ENCODE measurements around the gene MEGF6. TPM values are rescaled to one million over a fixed set of nuclear protein-coding genes. Genes with fewer than 3 reads are reported as not detected.

MEGF6 gene
- total and polyA plus RNA-seq, 2 donors (not counting 1 experiment from before 2014, with no cell fraction given): 43.2 to 77.3 TPM

DNA sequence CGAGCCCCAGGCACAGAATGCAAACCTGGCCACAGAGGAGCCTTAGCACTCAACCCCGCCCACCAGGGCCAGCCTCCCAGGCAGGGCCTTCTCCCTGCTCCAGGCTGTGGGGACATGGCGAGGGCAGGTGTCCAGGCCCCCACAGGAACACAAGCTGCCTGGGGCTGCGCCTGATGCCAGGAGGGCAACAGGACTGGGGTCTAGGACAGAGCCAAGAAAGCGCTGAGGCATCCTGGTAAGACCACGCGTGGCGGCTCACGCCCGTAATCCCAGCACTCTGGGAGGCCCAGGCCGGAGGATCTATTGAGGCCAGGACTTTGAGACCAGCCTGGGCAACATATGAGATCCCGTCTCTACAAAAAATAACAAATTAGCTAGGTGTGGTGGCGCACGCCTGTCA, 59.1 kb downstream of the MEGF6 start:
- H3K27me3 ChIP-seq (replicated peaks in 1 of 4; ENCODE audit: control extremely low read depth in 1 of 4, control insufficient read depth in 3 of 4, insufficient read depth in 4 of 4, low read length in 3 of 4): no peaks in the 10 kb centered on the region
- POLR2A ChIA-PET: no interaction called here
- H3K4me2 ChIP-seq (replicated peaks; ENCODE audit: low read depth, low read length, poor library complexity, severe bottlenecking): no peak overlapping the region
- DNase-seq (no peak), ATAC-seq (ENCODE audit: low read depth) (no peak)
- CTCF ChIA-PET: no interaction called here
- H3K9ac ChIP-seq (ENCODE audit: low read length): no peak overlapping the region
- no peaks in the 10 kb centered on the region for H3K36me3 ChIP-seq (replicated peaks in 1 of 2; ENCODE audit: control extremely low read depth in 1 of 2, control insufficient read depth in 1 of 2, extremely low read depth in 1 of 2, insufficient read depth in 2 of 2, low read length in 1 of 2)
- intact Hi-C loops (cut with micrococcal nuclease): no loop called here
- no peak overlapping the region for H3K4me3 Mint-ChIP-seq
- no peak overlapping the region for H3K27ac ChIP-seq (ENCODE audit: low read length in 2 of 2)
- H3K9me3 Mint-ChIP-seq (ENCODE audit: insufficient read depth): no peaks in the 10 kb centered on the region
- H3K9me3 ChIP-seq (ENCODE audit: control extremely low read depth in 1 of 3, control insufficient read depth in 2 of 3, insufficient read depth in 1 of 3, low read length in 2 of 3): no peaks in the 10 kb centered on the region
- H3K27ac Mint-ChIP-seq: no peak overlapping the region
- H3K79me2 ChIP-seq (ENCODE audit: control insufficient read depth, insufficient read depth, low read length): no peaks in the 10 kb centered on the region
- no peak overlapping the region for H3K4me3 ChIP-seq (ENCODE audit: control extremely low read depth in 1 of 5, extremely low read depth in 1 of 5, insufficient read depth in 1 of 5, low read depth in 2 of 5, low read length in 4 of 5)
- no peaks in the 10 kb centered on the region for H3K27me3 Mint-ChIP-seq
- H4K20me1 ChIP-seq (ENCODE audit: control insufficient read depth, insufficient read depth, low read length, poor library complexity, severe bottlenecking): no peaks in the 10 kb centered on the region
- no peaks in the 10 kb centered on the region for H3K4me1 Mint-ChIP-seq
- H3K4me1 ChIP-seq (ENCODE audit: control insufficient read depth in 2 of 2, insufficient read depth in 2 of 2, low read length in 2 of 2): no peaks in the 10 kb centered on the region
- no peak for TF ChIP-seq EZH2 (IDR thresholded peaks at IDR 0.05; ENCODE audit: borderline replicate concordance, insufficient read depth, low read depth, low read length, poor library complexity, severe bottlenecking)
- TF ChIP-seq, protein P1, sequence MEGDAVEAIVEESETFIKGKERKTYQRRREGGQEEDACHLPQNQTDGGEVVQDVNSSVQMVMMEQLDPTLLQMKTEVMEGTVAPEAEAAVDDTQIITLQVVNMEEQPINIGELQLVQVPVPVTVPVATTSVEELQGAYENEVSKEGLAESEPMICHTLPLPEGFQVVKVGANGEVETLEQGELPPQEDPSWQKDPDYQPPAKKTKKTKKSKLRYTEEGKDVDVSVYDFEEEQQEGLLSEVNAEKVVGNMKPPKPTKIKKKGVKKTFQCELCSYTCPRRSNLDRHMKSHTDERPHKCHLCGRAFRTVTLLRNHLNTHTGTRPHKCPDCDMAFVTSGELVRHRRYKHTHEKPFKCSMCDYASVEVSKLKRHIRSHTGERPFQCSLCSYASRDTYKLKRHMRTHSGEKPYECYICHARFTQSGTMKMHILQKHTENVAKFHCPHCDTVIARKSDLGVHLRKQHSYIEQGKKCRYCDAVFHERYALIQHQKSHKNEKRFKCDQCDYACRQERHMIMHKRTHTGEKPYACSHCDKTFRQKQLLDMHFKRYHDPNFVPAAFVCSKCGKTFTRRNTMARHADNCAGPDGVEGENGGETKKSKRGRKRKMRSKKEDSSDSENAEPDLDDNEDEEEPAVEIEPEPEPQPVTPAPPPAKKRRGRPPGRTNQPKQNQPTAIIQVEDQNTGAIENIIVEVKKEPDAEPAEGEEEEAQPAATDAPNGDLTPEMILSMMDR (IDR thresholded peaks at IDR 0.05): no peak
- no peak overlapping the region for H2AFZ ChIP-seq (ENCODE audit: insufficient read depth, low read depth, low read length, poor library complexity, severe bottlenecking)
- WGBS (ENCODE audit: insufficient coverage): 97% methylated on average over 14 of the region's 14 CpGs

DNA sequence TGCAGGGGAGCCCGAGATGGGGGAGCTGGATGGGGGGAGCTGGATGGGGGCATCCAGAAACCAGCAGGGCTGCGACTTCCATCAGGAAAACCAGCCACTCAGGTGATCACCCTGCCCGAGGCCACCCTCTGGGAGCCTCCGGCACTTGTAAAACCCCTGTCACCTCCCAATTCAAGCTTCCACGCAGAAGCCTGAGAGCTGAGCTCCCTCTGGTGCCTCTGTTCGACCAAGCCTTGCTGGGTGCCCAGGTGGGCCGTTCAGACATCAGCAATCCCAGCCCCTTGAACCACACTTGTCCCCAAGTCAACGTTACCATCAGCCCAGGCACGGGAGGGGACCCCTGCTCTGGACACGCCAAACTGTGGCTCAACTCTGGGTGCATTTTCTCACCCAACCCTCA, 59.6 kb downstream of the MEGF6 start:
- Mint-ChIP-seq H3K9me3 (ENCODE audit: insufficient read depth) (no peaks in the 10 kb centered on the region), H3K27ac (no peak overlapping the region), H3K27me3 (no peaks in the 10 kb centered on the region), H3K4me1 (no peaks in the 10 kb centered on the region), H3K4me3 (no peak overlapping the region)
- no peak for TF ChIP-seq EZH2 (IDR thresholded peaks at IDR 0.05; ENCODE audit: borderline replicate concordance, insufficient read depth, low read depth, low read length, poor library complexity, severe bottlenecking)
- TF ChIP-seq, protein P1 (IDR thresholded peaks at IDR 0.05): no peak
- Histone ChIP-seq H3K4me2 (replicated peaks; ENCODE audit: low read depth, low read length, poor library complexity, severe bottlenecking) (no peak overlapping the region), H3K4me1 (ENCODE audit: control insufficient read depth in 2 of 2, insufficient read depth in 2 of 2, low read length in 2 of 2) (no peaks in the 10 kb centered on the region), H4K20me1 (ENCODE audit: control insufficient read depth, insufficient read depth, low read length, poor library complexity, severe bottlenecking) (no peaks in the 10 kb centered on the region), H3K9me3 (ENCODE audit: control extremely low read depth in 1 of 3, control insufficient read depth in 2 of 3, insufficient read depth in 1 of 3, low read length in 2 of 3) (no peaks in the 10 kb centered on the region), H3K4me3 (ENCODE audit: control extremely low read depth in 1 of 5, extremely low read depth in 1 of 5, insufficient read depth in 1 of 5, low read depth in 2 of 5, low read length in 4 of 5) (no peak overlapping the region), H2AFZ (ENCODE audit: insufficient read depth, low read depth, low read length, poor library complexity, severe bottlenecking) (no peak overlapping the region), H3K27ac (ENCODE audit: low read length in 2 of 2) (no peak overlapping the region), H3K79me2 (ENCODE audit: control insufficient read depth, insufficient read depth, low read length) (no peaks in the 10 kb centered on the region), H3K36me3 (replicated peaks in 1 of 2; ENCODE audit: control extremely low read depth in 1 of 2, control insufficient read depth in 1 of 2, extremely low read depth in 1 of 2, insufficient read depth in 2 of 2, low read length in 1 of 2) (no peaks in the 10 kb centered on the region), H3K9ac (ENCODE audit: low read length) (no peak overlapping the region), H3K27me3 (replicated peaks in 1 of 4; ENCODE audit: control extremely low read depth in 1 of 4, control insufficient read depth in 3 of 4, insufficient read depth in 4 of 4, low read length in 3 of 4) (no peaks in the 10 kb centered on the region)
- DNase-seq (no peak), ATAC-seq (ENCODE audit: low read depth) (no peak)
- WGBS (ENCODE audit: insufficient coverage): 86% methylated on average over 10 of the region's 10 CpGs
- ChIA-PET CTCF (no interaction called here), POLR2A (no interaction called here)
- intact Hi-C loops (cut with micrococcal nuclease): no loop called here
